Astrocyte (in vitro differentiated cells and primary cell): ENCODE results near the gene AHNAK2. TPM values are rescaled to one million over a fixed set of nuclear protein-coding genes. Genes with fewer than 3 reads are reported as not detected.

Source experiments
- DNase-seq: peaks from one replicate; pipeline ENCODE4 v3.0.0-alpha.2; 2010; ENCODE audit warnings: low read depth
- FAIRE-seq: peaks from 2 replicates; lab custom pipeline; 2011; peaks lifted over from hg19 to GRCh38; lab: Jason Lieb, UNC
- H2AFZ ChIP-seq: 2 replicates; pipeline ENCODE4 v1.6.0; 2012; ENCODE audit warnings: low read depth, low read length, inconsistent platforms
- H3K27ac ChIP-seq: 2 replicates; pipeline ENCODE4 v1.5.1; 2011; ENCODE audit warnings: low read depth, low read length, inconsistent platforms
- H3K27me3 ChIP-seq: 2 replicates; pipeline ENCODE4 v1.6.0; 2011; ENCODE audit warnings: low read length, inconsistent platforms; ENCODE audit not compliant: insufficient read depth
- H3K36me3 ChIP-seq: 2 replicates; pipeline ENCODE4 v1.5.1; 2011; ENCODE audit warnings: low read length, inconsistent platforms; ENCODE audit not compliant: insufficient read depth
- H3K4me1 ChIP-seq: 2 replicates; pipeline ENCODE4 v1.5.1; 2011; ENCODE audit warnings: low read length, inconsistent platforms; ENCODE audit not compliant: insufficient read depth
- H3K4me2 ChIP-seq: 2 replicates; pipeline ENCODE4 v1.6.0; 2012; ENCODE audit warnings: low read length, inconsistent platforms
- H3K4me3 ChIP-seq: 2 replicates; pipeline ENCODE4 v1.5.1; 2011; ENCODE audit warnings: low read depth, mild to moderate bottlenecking, low read length, inconsistent platforms; ENCODE audit not compliant: insufficient read depth
- H3K79me2 ChIP-seq: 2 replicates; pipeline ENCODE4 v1.6.0; 2012; ENCODE audit warnings: mild to moderate bottlenecking, low read length, inconsistent platforms; ENCODE audit not compliant: insufficient read depth
- H3K9ac ChIP-seq: 2 replicates; pipeline ENCODE4 v1.6.0; 2012; ENCODE audit warnings: mild to moderate bottlenecking, low read length, inconsistent platforms
- H3K9me3 ChIP-seq: 2 replicates; pipeline ENCODE4 v1.5.1; 2012; ENCODE audit warnings: low read depth, mild to moderate bottlenecking, low read length, inconsistent platforms; ENCODE audit not compliant: insufficient read depth
- H4K20me1 ChIP-seq: 2 replicates; pipeline ENCODE4 v1.6.0; 2012; ENCODE audit warnings: low read length, inconsistent platforms; ENCODE audit not compliant: insufficient read depth
- H3K27ac Mint-ChIP-seq: one replicate; pipeline ENCODE4 v1.8.0; 2021; ENCODE audit warnings: mild to moderate bottlenecking, mixed read lengths; ENCODE audit not compliant: unreplicated experiment
- H3K27me3 Mint-ChIP-seq: one replicate; pipeline ENCODE4 v1.8.0; 2021; ENCODE audit warnings: low read depth, mixed read lengths; ENCODE audit not compliant: unreplicated experiment
- H3K36me3 Mint-ChIP-seq: one replicate; pipeline ENCODE4 v1.8.0; 2021; ENCODE audit warnings: low read depth, mixed read lengths; ENCODE audit not compliant: unreplicated experiment
- H3K4me1 Mint-ChIP-seq: one replicate; pipeline ENCODE4 v1.8.0; 2021; ENCODE audit warnings: low read depth, mixed read lengths; ENCODE audit not compliant: unreplicated experiment
- H3K4me3 Mint-ChIP-seq: one replicate; pipeline ENCODE4 v1.8.0; 2021; ENCODE audit warnings: mild to moderate bottlenecking, moderate library complexity, mixed read lengths; ENCODE audit not compliant: unreplicated experiment
- H3K9me3 Mint-ChIP-seq: one replicate; pipeline ENCODE4 v1.8.0; 2021; ENCODE audit warnings: mild to moderate bottlenecking, mixed read lengths; ENCODE audit not compliant: unreplicated experiment
- EZH2 ChIP-seq: IDR thresholded peaks from 2 replicates; pipeline ENCODE4 v1.6.1; 2012; ENCODE audit warnings: mild to moderate bottlenecking, low read length, inconsistent platforms; ENCODE audit not compliant: insufficient read depth
- total RNA-seq: library from RNA; stranded (reverse); gene quantifications from 2 replicates; pipeline ENCODE4 v1.2.1, GENCODE V29; 2021
- TF ChIP-seq, protein P1 (sequence below): IDR thresholded peaks from 2 replicates; pipeline ENCODE4 v1.5.1; 2011; ENCODE audit warnings: low read depth, mild to moderate bottlenecking, inconsistent platforms, low read length, moderate library complexity; ENCODE audit not compliant: insufficient read depth

AHNAK2 gene
- total RNA-seq, 1 donor from 2014 or later, result 44.7 TPM

DNA sequence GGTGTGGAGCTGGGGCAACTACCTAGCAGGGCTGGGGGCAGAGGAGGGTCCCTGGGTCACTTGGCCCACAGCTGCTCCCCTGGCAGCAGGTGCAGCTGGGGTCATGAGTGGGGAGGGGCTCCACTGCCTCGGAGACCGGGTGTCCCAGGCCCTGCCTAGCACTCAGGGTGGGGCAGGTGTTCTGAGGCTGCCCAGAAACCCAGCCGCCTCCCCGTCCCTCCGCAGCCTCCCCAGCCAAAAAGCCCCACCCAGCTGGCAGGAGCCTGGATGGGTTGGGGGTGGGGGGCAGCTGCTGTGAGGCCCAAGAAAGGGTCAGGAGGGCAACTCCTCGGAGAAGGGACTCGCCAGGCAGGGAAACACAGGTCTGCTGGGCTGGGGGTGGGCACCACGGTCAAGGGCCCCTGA lies 11.2 kb downstream of the AHNAK2 start:
- Histone ChIP-seq H3K4me2 (peak overlapping the region; percentile 87), H3K4me3 (no peak overlapping the region), H3K36me3 (no peaks in the 10 kb centered on the region), H3K27ac (no peak overlapping the region), H3K4me1 (peaks cover 45% of the 10 kb centered on the region), H3K9me3 (no peaks in the 10 kb centered on the region), H4K20me1 (peaks cover 32% of the 10 kb centered on the region), H3K9ac (no peak overlapping the region), H3K79me2 (peaks cover 7% of the 10 kb centered on the region), H2AFZ (peak overlapping the region; percentile 75), H3K27me3 (no peaks in the 10 kb centered on the region)
- H3K4me1 Mint-ChIP-seq, result peaks cover 13% of the 10 kb centered on the region
- no peak overlapping the region for H3K27ac Mint-ChIP-seq
- TF ChIP-seq, protein P1, sequence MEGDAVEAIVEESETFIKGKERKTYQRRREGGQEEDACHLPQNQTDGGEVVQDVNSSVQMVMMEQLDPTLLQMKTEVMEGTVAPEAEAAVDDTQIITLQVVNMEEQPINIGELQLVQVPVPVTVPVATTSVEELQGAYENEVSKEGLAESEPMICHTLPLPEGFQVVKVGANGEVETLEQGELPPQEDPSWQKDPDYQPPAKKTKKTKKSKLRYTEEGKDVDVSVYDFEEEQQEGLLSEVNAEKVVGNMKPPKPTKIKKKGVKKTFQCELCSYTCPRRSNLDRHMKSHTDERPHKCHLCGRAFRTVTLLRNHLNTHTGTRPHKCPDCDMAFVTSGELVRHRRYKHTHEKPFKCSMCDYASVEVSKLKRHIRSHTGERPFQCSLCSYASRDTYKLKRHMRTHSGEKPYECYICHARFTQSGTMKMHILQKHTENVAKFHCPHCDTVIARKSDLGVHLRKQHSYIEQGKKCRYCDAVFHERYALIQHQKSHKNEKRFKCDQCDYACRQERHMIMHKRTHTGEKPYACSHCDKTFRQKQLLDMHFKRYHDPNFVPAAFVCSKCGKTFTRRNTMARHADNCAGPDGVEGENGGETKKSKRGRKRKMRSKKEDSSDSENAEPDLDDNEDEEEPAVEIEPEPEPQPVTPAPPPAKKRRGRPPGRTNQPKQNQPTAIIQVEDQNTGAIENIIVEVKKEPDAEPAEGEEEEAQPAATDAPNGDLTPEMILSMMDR, result no peak
- no peak for TF ChIP-seq EZH2
- H3K4me3 Mint-ChIP-seq, result no peak overlapping the region
- H3K27me3 Mint-ChIP-seq, result peaks cover 5% of the 10 kb centered on the region
- FAIRE-seq (no peak), DNase-seq (no peak)
- no peaks in the 10 kb centered on the region for H3K36me3 Mint-ChIP-seq
- H3K9me3 Mint-ChIP-seq, result no peaks in the 10 kb centered on the region

DNA sequence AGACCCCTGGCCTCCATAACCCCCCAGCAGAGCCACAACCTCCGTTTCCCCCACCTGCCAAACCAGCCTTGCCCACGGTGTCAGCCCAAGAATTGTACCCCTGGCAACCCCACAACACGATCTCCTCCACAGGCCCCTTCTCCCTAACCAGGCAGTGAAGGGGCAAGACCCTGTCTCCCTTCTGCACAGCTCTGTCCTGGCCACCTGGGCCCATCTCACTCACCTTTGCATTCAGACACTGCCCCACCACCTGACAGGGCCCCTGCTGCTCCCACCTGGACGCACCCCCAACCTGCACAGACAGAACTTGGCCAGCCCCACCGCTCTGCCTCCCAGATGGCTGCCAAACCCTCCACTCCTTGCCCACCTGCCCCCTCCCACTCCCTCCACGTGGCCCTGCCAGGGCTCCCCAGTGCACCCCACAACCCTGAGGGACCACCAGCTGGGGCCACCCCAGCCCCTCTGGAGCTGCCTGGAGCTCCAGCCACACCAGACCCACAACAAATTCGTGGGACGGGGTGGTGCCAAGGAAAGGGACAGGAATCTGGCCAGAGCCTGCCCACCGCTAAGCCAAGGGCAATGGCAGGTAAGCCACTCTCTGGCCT lies 11.8 kb downstream of the AHNAK2 start:
- Histone ChIP-seq H2AFZ (no peak overlapping the region), H3K4me3 (no peak overlapping the region), H3K36me3 (no peaks in the 10 kb centered on the region), H3K9me3 (no peaks in the 10 kb centered on the region), H3K27me3 (no peaks in the 10 kb centered on the region), H4K20me1 (peaks cover 36% of the 10 kb centered on the region), H3K4me2 (no peak overlapping the region), H3K4me1 (peaks cover 39% of the 10 kb centered on the region), H3K27ac (no peak overlapping the region), H3K79me2 (peaks cover 7% of the 10 kb centered on the region), H3K9ac (no peak overlapping the region)
- no peak for DNase-seq
- Mint-ChIP-seq H3K27me3 (peaks cover 5% of the 10 kb centered on the region), H3K4me1 (peaks cover 11% of the 10 kb centered on the region), H3K27ac (no peak overlapping the region), H3K4me3 (no peak overlapping the region), H3K9me3 (no peaks in the 10 kb centered on the region), H3K36me3 (no peaks in the 10 kb centered on the region)
- FAIRE-seq, result no peak
- no peak for TF ChIP-seq EZH2
- TF ChIP-seq, protein P1, result no peak

DNA sequence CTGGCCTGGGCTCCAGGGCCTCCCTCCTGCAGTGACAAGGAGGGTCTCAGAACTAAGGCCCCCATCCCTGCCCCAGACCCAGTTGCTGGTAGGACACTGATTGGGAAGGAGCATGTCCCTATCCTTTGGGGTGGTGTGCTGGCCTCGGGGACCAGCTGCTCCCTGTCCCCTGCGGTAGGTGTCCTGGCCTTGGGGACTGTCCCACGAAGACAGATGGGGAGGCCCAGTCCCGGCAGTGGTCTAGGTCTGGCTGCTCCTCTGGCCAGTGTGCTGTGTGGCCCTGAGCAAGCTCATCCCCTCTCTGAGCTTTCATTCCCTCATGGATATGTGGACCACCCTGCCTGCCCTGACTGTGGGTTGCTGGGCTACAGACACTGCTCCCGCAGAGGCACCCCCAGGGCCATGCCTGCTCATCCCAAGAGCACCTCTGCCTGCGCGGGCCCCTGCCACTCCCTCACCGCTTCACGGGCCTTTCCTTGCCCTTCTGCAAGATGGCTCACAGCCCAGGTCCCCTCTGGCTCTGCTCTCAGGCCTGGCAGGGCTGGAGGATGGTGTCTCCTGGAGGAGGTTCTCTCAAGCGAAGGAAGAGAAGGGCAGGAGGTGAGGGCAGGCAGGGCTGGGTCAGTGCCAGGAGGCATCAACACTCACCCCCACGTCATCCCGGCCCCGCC lies 12.5 kb downstream of the AHNAK2 start:
- H3K4me3 Mint-ChIP-seq, result no peak overlapping the region
- Histone ChIP-seq H3K27ac (no peak overlapping the region), H3K79me2 (peaks cover 7% of the 10 kb centered on the region), H3K27me3 (no peaks in the 10 kb centered on the region), H3K36me3 (no peaks in the 10 kb centered on the region), H4K20me1 (peaks cover 36% of the 10 kb centered on the region), H3K4me2 (no peak overlapping the region), H3K4me3 (no peak overlapping the region), H2AFZ (no peak overlapping the region), H3K9me3 (no peaks in the 10 kb centered on the region), H3K4me1 (peaks cover 34% of the 10 kb centered on the region), H3K9ac (no peak overlapping the region)
- H3K9me3 Mint-ChIP-seq, result no peaks in the 10 kb centered on the region
- H3K4me1 Mint-ChIP-seq, result peaks cover 11% of the 10 kb centered on the region
- FAIRE-seq (no peak), DNase-seq (no peak)
- H3K36me3 Mint-ChIP-seq, result no peaks in the 10 kb centered on the region
- TF ChIP-seq, protein P1, result no peak
- TF ChIP-seq EZH2, result no peak
- H3K27ac Mint-ChIP-seq, result no peak overlapping the region
- peaks cover 5% of the 10 kb centered on the region for H3K27me3 Mint-ChIP-seq
